ENCODE data around the gene MSANTD3.

DNA sequence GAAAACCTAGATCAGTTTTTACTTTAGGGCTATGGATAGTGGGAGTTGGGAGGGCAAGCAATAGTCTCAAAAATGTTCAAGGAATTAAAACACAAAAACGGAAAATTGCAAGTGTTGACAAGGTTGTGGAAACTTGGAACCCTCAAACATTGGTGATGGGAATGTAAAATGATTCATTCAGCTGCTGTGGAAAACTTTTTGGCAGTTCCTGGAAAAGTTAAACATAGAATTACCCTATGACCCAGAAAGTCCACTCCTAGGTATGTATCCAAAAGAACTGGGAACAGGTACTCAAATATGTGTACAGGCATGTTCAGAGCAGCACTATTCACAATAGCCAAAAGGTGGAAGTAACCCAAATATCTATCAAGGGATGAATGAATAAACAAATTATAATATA lies 1.2 kb upstream of the MSANTD3 start:
- TF ChIP-seq, protein P1, sequence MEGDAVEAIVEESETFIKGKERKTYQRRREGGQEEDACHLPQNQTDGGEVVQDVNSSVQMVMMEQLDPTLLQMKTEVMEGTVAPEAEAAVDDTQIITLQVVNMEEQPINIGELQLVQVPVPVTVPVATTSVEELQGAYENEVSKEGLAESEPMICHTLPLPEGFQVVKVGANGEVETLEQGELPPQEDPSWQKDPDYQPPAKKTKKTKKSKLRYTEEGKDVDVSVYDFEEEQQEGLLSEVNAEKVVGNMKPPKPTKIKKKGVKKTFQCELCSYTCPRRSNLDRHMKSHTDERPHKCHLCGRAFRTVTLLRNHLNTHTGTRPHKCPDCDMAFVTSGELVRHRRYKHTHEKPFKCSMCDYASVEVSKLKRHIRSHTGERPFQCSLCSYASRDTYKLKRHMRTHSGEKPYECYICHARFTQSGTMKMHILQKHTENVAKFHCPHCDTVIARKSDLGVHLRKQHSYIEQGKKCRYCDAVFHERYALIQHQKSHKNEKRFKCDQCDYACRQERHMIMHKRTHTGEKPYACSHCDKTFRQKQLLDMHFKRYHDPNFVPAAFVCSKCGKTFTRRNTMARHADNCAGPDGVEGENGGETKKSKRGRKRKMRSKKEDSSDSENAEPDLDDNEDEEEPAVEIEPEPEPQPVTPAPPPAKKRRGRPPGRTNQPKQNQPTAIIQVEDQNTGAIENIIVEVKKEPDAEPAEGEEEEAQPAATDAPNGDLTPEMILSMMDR (IDR thresholded peaks at IDR 0.05; ENCODE audit: borderline replicate concordance, extremely low read depth, low read length, poor library complexity, severe bottlenecking), result no peak
- no peak for TF ChIP-seq EZH2 (IDR thresholded peaks at IDR 0.05; ENCODE audit: borderline replicate concordance, low read depth, low read length, severe bottlenecking)
